Subcutaneous abdominal adipose tissue (tissue), 5 donors: Measurements from ENCODE around the gene IL9.

ENCODE experiments used
- H3K27ac ChIP-seq: one replicate; pipeline ENCODE4 v1.7.0; 2013; ENCODE audit warnings: low read depth, mild to moderate bottlenecking, inconsistent platforms, low read length, moderate library complexity
- H3K27me3 ChIP-seq, 5 donors: one replicate each; pipeline ENCODE4 v1.7.0; 2013; ENCODE audit warnings: low read length in 5 of 5, inconsistent platforms in 1 of 5; ENCODE audit not compliant: control insufficient read depth in 5 of 5, insufficient read depth in 4 of 5
- H3K36me3 ChIP-seq, 5 donors: one replicate each; pipeline ENCODE4 v1.7.0; 2013; ENCODE audit warnings: low read length in 5 of 5; ENCODE audit not compliant: control insufficient read depth in 5 of 5, insufficient read depth in 5 of 5
- H3K4me1 ChIP-seq, 5 donors: one replicate each; pipeline ENCODE4 v1.7.0; 2013; ENCODE audit warnings: low read length in 5 of 5, mild to moderate bottlenecking in 3 of 5, moderate library complexity in 1 of 5; ENCODE audit not compliant: control insufficient read depth in 5 of 5, insufficient read depth in 5 of 5
- H3K4me3 ChIP-seq, 5 donors: one replicate each; pipeline ENCODE4 v1.7.0; 2013; ENCODE audit warnings: low read length in 5 of 5, low read depth in 1 of 5
- H3K9ac ChIP-seq, 5 donors: one replicate each; pipeline ENCODE4 v1.7.0; 2013; ENCODE audit warnings: low read length in 5 of 5, mild to moderate bottlenecking in 4 of 5, moderate library complexity in 3 of 5
- H3K9me3 ChIP-seq, 5 donors: one replicate each; pipeline ENCODE4 v1.7.0; 2013; ENCODE audit warnings: low read length in 5 of 5; ENCODE audit not compliant: control insufficient read depth in 5 of 5
- donor health status: healthy.
- donor health status: healthy.
- donor health status: healthy.
- donor health status: healthy.
- donor health status: healthy.

IL9 gene

GRCh38 chr5:135894276-135894675 lies 1.4 kb downstream of the IL9 start:
- Histone ChIP-seq H3K4me1 (no peaks in the 10 kb centered on the region), H3K36me3 (no peaks in the 10 kb centered on the region), H3K9ac (no peak overlapping the region), H3K27me3 (peaks cover 0 to 17% (median 7%) of the 10 kb centered on the region in 5 donors), H3K4me3 (no peak overlapping the region), H3K27ac (no peak overlapping the region), H3K9me3 (peaks cover 0 to 3% (median 0%) of the 10 kb centered on the region in 5 donors)

DNA sequence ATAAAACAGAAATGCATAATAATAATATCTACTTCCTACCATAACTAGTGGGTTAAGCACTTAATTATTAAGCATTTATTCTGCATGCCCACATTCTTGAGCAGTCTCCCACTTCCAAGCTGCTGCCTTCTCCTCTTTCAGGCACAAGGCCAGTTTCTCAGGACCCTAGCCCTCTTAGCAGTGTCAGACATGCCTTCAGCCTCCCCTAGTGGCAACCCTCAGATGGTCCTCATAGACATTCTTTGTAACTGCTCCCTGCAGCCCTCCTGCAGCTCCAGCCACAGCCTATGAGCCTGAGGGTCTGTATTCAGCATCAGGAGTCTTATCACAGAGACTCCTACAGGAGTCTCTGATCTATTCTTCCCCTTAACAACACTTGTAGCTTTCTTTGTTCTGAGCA lies 3.9 kb downstream of the IL9 start:
- Histone ChIP-seq H3K36me3 (no peaks in the 10 kb centered on the region), H3K9me3 (no peaks in the 10 kb centered on the region), H3K9ac (no peak overlapping the region), H3K27ac (no peak overlapping the region), H3K4me3 (no peak overlapping the region), H3K27me3 (peaks cover 0 to 10% (median 5%) of the 10 kb centered on the region in 5 donors), H3K4me1 (peaks cover 0 to 3% (median 2%) of the 10 kb centered on the region in 5 donors)

GRCh38 chr5:135891268-135891667 lies 4.4 kb downstream of the IL9 start:
- Histone ChIP-seq H3K4me1 (peaks cover 0 to 3% (median 2%) of the 10 kb centered on the region in 5 donors), H3K9ac (no peak overlapping the region), H3K9me3 (no peaks in the 10 kb centered on the region), H3K27ac (no peak overlapping the region), H3K36me3 (no peaks in the 10 kb centered on the region), H3K4me3 (no peak overlapping the region), H3K27me3 (peaks cover 0 to 9% (median 5%) of the 10 kb centered on the region in 5 donors)

DNA sequence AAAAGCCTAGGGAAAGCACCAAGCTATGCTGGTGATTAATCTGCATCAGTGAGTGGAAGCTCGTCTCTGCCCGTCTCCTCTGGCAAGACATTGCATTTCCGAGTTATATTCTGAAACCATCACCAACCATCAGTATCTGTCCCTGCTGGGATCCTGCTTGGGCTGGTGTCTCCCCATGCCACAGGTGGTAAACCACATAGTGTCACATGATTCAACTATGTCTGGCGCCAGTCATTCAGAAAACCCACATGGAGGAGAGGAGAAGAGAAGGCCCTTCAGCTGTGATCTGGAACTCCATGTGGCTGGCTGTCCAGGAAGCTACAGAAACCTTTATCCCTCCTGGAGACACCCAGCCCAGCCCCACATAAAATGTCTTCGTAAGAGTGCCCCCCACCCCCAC lies 4.8 kb downstream of the IL9 start:
- Histone ChIP-seq H3K27me3 (peaks cover 0 to 8% (median 5%) of the 10 kb centered on the region in 5 donors), H3K36me3 (no peaks in the 10 kb centered on the region), H3K9me3 (no peaks in the 10 kb centered on the region), H3K4me1 (peaks cover 0 to 3% (median 2%) of the 10 kb centered on the region in 5 donors), H3K9ac (no peak overlapping the region), H3K27ac (no peak overlapping the region), H3K4me3 (no peak overlapping the region)

DNA sequence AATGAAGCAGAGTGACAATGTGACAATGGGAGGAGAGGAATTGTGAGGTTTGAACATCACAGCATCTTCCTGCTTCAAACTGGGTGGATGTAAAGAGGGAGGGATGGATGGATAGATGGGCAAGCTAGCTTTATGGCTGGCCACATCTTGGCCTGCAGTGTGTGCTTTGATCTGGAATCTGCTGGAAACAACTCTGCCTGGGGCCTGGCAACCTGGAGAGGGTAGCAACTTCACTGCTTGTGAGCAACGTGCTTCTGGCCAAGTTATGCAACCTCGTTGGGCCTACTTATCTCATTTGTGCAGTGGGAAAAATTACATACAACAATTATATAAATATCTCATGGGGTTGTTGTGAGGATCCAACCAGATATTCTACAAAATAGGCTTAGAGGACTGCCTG lies 5.3 kb downstream of the IL9 start:
- no peaks in the 10 kb centered on the region for H3K9me3 ChIP-seq
- H3K27me3 ChIP-seq, result peaks cover 1 to 8% (median 5%) of the 10 kb centered on the region in 5 donors
- H3K4me1 ChIP-seq, result peaks cover 0 to 3% (median 2%) of the 10 kb centered on the region in 5 donors
- no peaks in the 10 kb centered on the region for H3K36me3 ChIP-seq
- H3K27ac ChIP-seq, result no peak overlapping the region
- no peak overlapping the region for H3K4me3 ChIP-seq
- no peak overlapping the region for H3K9ac ChIP-seq

DNA sequence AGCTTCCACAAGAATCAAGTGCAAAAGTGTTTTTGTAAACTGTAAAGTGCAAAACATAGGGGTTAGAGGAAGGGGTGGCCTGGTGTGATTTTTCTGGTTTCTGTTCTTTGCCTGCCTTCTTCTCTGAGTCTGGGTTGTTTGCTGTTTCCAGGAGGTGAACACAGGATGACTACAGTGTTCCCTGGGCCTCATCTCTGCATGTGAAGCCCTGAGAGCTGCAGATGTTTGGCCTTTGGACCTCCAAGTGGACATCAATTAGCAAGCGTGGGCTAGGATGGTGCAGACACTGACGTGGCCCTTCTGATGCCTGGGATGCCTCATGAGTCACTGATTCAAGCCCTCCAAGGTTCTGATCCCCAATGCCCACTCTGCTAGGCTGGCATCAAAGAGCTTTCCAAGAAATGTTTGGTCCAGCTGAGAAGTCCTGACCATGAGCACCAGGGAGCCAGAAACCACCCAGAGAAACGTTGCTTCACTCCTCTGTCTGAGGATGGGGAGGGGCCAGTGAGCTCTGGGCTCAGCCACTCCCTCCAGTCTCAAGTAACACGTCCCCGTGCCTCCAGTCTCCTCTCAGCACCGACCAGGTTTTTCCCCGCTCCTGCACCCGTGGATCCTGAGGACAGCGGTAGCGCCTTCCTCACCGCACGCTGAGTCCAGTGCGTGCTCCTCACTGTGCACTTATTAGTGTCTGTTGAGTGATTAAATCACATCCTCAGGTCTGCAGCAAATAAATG lies 7.6 kb downstream of the IL9 start:
- no peaks in the 10 kb centered on the region for H3K9me3 ChIP-seq
- H3K4me1 ChIP-seq, result peaks cover 0 to 3% (median 2%) of the 10 kb centered on the region in 5 donors
- H3K9ac ChIP-seq, result no peak overlapping the region
- no peak overlapping the region for H3K4me3 ChIP-seq
- H3K36me3 ChIP-seq, result no peaks in the 10 kb centered on the region
- no peak overlapping the region for H3K27ac ChIP-seq
- H3K27me3 ChIP-seq, result peaks cover 3 to 12% (median 8%) of the 10 kb centered on the region in 5 donors

- Histone ChIP-seq H3K4me3 (no peak overlapping the region), H3K27ac (no peak overlapping the region), H3K9me3 (no peaks in the 10 kb centered on the region), H3K4me1 (peaks cover 0 to 3% (median 2%) of the 10 kb centered on the region in 5 donors), H3K9ac (no peak overlapping the region), H3K27me3 (peaks cover 3 to 16% (median 8%) of the 10 kb centered on the region in 5 donors), H3K36me3 (no peaks in the 10 kb centered on the region)
Observed at GRCh38 chr5:135887447-135887864, 8.2 kb downstream of the IL9 start.

DNA sequence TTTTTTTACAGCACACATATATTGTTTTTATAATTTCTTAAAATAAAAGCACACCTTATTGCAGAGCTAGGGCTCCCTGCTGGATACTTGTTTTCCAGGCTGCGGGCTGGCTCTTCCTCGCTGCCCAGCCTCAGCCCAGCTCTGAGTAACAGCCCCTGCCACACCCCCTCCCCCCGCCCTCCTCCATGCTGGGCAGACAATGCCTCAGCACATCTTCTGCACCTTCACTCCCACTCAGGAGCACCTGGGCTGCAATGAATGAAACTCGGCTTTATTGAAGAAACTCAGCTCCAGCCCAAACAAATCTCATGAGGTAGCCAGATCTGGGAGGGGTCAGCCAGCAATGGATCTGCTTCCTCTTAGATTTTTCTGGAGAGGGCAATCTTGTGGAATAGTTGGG lies 9.5 kb downstream of the IL9 start:
- Histone ChIP-seq H3K4me3 (no peak overlapping the region), H3K9me3 (no peaks in the 10 kb centered on the region), H3K36me3 (no peaks in the 10 kb centered on the region), H3K4me1 (peaks cover 0 to 3% (median 2%) of the 10 kb centered on the region in 5 donors), H3K27ac (no peak overlapping the region), H3K9ac (no peak overlapping the region), H3K27me3 (peaks cover 8 to 20% (median 8%) of the 10 kb centered on the region in 5 donors)

GRCh38 chr5:135885031-135885430 lies 10.6 kb downstream of the IL9 start:
- Histone ChIP-seq H3K4me3 (no peak overlapping the region), H3K27ac (no peak overlapping the region), H3K27me3 (peaks cover 8 to 26% (median 16%) of the 10 kb centered on the region in 5 donors), H3K4me1 (peaks cover 0 to 3% (median 2%) of the 10 kb centered on the region in 5 donors), H3K36me3 (no peaks in the 10 kb centered on the region), H3K9ac (no peak overlapping the region), H3K9me3 (no peaks in the 10 kb centered on the region)

GRCh38 chr5:135883441-135883840 lies 12.2 kb downstream of the IL9 start:
- Histone ChIP-seq H3K27ac (no peak overlapping the region), H3K4me1 (peaks cover 0 to 3% (median 2%) of the 10 kb centered on the region in 5 donors)

More at GRCh38 chr5:135883441-135883840, 12.2 kb downstream of the IL9 start:
- H3K9me3 ChIP-seq, result no peaks in the 10 kb centered on the region
- H3K9ac ChIP-seq, result no peak overlapping the region
- no peak overlapping the region for H3K4me3 ChIP-seq
- H3K27me3 ChIP-seq, result peaks cover 8 to 24% (median 16%) of the 10 kb centered on the region in 5 donors
- no peaks in the 10 kb centered on the region for H3K36me3 ChIP-seq
